Activated effector memory CD4-positive, alpha-beta T cell treated with Interleukin-2 at 50 U/mL for 16 hours (primary cell): ENCODE measurements around the gene STX4.
"Not testable (repeated sequence)": the region's sequence is repeated elsewhere in the genome, so short reads cannot be mapped to it uniquely, and the experiment has no call there.

ENCODE experiments used
- DNase-seq: peaks from one replicate; pipeline ENCODE4 v3.0.0-alpha.2; 2020

The STX4 gene

GRCh38 chr16:30998852-30999761 is 34.3 kb upstream of the STX4 start:
- no peak for DNase-seq

- DNase-seq = no peak
Measured at GRCh38 chr16:31000671-31001382, 32.5 kb upstream of the STX4 start.

- DNase-seq = no peak
Measured at GRCh38 chr16:31001507-31002249, 31.7 kb upstream of the STX4 start.

GRCh38 chr16:31002250-31002700 is 31.1 kb upstream of the STX4 start:
- no peak for DNase-seq

GRCh38 chr16:31002862-31003341 is 30.5 kb upstream of the STX4 start:
- no peak for DNase-seq

- DNase-seq = no peak
Measured at GRCh38 chr16:31003744-31004143, 29.6 kb upstream of the STX4 start.

- DNase-seq = no peak
Measured at GRCh38 chr16:31004658-31005057, 28.7 kb upstream of the STX4 start.

- DNase-seq = no peak
Measured at GRCh38 chr16:31005350-31006085, 27.8 kb upstream of the STX4 start.

GRCh38 chr16:31006086-31006385 is 27.3 kb upstream of the STX4 start:
- no peak for DNase-seq

- no peak for DNase-seq
Measured at GRCh38 chr16:31006589-31006988, 26.8 kb upstream of the STX4 start.

- DNase-seq = no peak
Measured at GRCh38 chr16:31007684-31008083, 25.7 kb upstream of the STX4 start.

GRCh38 chr16:31008149-31008548 is 25.2 kb upstream of the STX4 start:
- DNase-seq = no peak

- DNase-seq = no peak
Measured at GRCh38 chr16:31008551-31008950, 24.8 kb upstream of the STX4 start.

GRCh38 chr16:31009120-31009519 is 24.2 kb upstream of the STX4 start:
- DNase-seq = no peak

GRCh38 chr16:31009894-31010584 is 23.3 kb upstream of the STX4 start:
- DNase-seq = no peak

GRCh38 chr16:31010585-31011325 is 22.6 kb upstream of the STX4 start, which contains the start of gene STX1B:
Gene STX1B (minus strand): TSS chr16:31010638. CDS start chr16:31010396, 242 bp downstream.
- DNase-seq = peak; percentile 33

GRCh38 chr16:31011815-31012214 is 21.5 kb upstream of the STX4 start:
- not testable (repeated sequence) for DNase-seq

- DNase-seq = not testable (repeated sequence)
Measured at GRCh38 chr16:31013292-31013691, 20.1 kb upstream of the STX4 start.

- no peak for DNase-seq
Measured at GRCh38 chr16:31016018-31016417, 17.3 kb upstream of the STX4 start.

- not testable (repeated sequence) for DNase-seq
Measured at GRCh38 chr16:31017756-31018155, 15.6 kb upstream of the STX4 start.

GRCh38 chr16:31020536-31020935 is 12.8 kb upstream of the STX4 start:
- no peak for DNase-seq
